Measurements from ENCODE around the gene VARS2.
"Not testable (repeated sequence)": the region's sequence is repeated elsewhere in the genome, so short reads cannot be mapped to it uniquely, and the experiment has no call there.

The VARS2 gene

DNA sequence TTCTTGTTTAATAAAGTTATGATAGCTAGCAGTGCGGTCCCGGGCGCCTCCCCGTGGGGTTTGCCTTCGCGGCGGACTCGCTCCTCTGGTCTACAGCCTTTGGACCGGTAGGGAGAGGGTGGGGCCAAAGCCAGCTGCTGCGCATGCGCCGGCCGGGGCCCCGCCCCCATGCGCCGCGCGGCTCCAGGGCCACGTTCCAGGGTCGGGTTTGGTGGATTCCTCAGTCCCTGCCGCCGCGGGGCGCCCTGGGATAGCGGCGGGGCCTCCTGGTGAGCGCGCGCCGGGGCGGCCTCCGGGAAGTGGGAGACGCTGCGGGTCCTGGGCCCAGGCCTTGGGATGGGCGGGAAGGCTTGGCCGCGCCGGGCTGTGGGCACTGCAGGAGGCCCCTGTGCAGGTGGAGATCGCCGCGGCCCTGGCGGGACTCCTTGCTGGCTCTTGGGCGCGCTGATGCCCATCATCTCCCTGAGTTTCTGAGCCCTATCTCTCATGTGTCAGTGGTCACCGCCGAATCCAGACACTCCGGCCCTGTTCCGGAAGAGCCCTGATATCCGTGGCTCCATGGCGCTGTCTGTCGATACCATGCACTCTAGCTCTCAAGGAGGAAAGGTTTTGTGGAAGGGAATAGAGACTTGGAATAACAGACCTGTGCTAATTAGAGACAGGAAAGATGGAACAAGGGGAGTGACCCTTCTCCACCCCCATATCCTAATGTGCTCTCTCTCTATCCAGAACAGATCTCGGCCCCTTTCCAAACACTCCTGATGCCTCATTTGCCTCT lies at the start of gene VARS2:
TSS of gene VARS2 (plus strand) at position 163 of the 778 bp plus-strand sequence. CDS start at position 762, 599 bp downstream.
- peak within 1 kb of the TSS; percentile 61 for H3K4me3 ChIP-seq (replicated peaks; ENCODE audit: low read depth, low read length)
- peak; percentile 76 for DNase-seq (ENCODE audit: extremely low read depth, low read depth)
- TF ChIP-seq, protein P1, sequence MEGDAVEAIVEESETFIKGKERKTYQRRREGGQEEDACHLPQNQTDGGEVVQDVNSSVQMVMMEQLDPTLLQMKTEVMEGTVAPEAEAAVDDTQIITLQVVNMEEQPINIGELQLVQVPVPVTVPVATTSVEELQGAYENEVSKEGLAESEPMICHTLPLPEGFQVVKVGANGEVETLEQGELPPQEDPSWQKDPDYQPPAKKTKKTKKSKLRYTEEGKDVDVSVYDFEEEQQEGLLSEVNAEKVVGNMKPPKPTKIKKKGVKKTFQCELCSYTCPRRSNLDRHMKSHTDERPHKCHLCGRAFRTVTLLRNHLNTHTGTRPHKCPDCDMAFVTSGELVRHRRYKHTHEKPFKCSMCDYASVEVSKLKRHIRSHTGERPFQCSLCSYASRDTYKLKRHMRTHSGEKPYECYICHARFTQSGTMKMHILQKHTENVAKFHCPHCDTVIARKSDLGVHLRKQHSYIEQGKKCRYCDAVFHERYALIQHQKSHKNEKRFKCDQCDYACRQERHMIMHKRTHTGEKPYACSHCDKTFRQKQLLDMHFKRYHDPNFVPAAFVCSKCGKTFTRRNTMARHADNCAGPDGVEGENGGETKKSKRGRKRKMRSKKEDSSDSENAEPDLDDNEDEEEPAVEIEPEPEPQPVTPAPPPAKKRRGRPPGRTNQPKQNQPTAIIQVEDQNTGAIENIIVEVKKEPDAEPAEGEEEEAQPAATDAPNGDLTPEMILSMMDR (IDR thresholded peaks at IDR 0.05; ENCODE audit: low read depth, low read length, missing control alignments): peak; percentile 27

DNA sequence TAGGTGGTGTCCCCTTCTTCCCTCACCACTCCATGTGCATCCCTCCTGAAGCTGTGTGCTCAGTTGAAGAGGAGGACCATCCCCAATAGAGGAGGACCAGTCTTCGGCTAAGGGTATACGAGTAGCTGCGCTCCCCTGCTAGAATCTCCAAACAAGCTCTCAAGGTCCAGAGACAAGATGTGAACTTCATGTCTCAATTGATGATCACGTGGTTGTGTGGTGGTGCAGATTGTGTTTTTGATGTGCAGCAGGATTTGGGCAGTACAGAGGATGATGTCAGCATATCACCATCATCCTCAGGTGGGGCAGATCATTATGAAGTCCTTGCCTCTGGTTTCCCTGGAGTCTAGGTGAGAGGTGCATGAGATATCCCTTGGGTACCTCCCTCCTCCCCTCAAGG lies 49.7 kb upstream of the VARS2 start:
- DNase-seq (ENCODE audit: extremely low read depth, low read depth): no peak
- TF ChIP-seq, protein P1 (IDR thresholded peaks at IDR 0.05; ENCODE audit: low read depth, low read length, missing control alignments): no peak

GRCh38 chr6:30869241-30869749 lies 44.7 kb upstream of the VARS2 start:
- not testable (repeated sequence) for DNase-seq (ENCODE audit: extremely low read depth, low read depth); H3K4me3 ChIP-seq (replicated peaks; ENCODE audit: low read depth, low read length)

More for the DNA sequence above, 49.7 kb upstream of the VARS2 start:
- H3K4me3 ChIP-seq (replicated peaks; ENCODE audit: low read depth, low read length): no peak overlapping the region

DNA sequence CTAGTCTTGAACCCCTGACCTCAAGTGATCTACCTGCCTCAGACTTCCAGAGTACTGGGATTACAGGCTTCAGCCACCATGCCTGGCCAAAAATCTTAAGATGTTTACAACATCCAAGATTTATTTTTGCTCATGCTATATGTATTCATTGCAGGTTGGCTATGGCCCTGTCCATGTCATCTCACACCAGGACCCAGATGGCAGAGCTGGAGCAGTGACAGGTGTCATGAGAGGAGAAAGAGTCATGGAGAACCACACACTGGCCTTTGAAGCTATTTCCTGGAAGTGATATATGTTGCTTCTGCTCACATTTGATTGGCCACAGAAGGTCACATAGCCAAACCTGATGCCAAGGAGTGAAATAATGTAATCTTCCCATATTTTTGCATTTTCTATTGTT lies 43.5 kb upstream of the VARS2 start:
- no peak for DNase-seq (ENCODE audit: extremely low read depth, low read depth)
- no peak overlapping the region for H3K4me3 ChIP-seq (replicated peaks; ENCODE audit: low read depth, low read length)
- TF ChIP-seq, protein P1 (IDR thresholded peaks at IDR 0.05; ENCODE audit: low read depth, low read length, missing control alignments): no peak

- no peak overlapping the region for H3K4me3 ChIP-seq (replicated peaks; ENCODE audit: low read depth, low read length)
- TF ChIP-seq, protein P1 (IDR thresholded peaks at IDR 0.05; ENCODE audit: low read depth, low read length, missing control alignments): no peak
- no peak for DNase-seq (ENCODE audit: extremely low read depth, low read depth)
Measured at GRCh38 chr6:30871592-30872183, 42.4 kb upstream of the VARS2 start.

- TF ChIP-seq, protein P1 (IDR thresholded peaks at IDR 0.05; ENCODE audit: low read depth, low read length, missing control alignments): no peak
Measured at GRCh38 chr6:30873137-30873640, 40.8 kb upstream of the VARS2 start.

GRCh38 chr6:30873795-30874194 lies 40.2 kb upstream of the VARS2 start:
- DNase-seq (ENCODE audit: extremely low read depth, low read depth); H3K4me3 ChIP-seq (replicated peaks; ENCODE audit: low read depth, low read length): not testable (repeated sequence)

More at GRCh38 chr6:30873137-30873640, 40.8 kb upstream of the VARS2 start:
- H3K4me3 ChIP-seq (replicated peaks; ENCODE audit: low read depth, low read length): no peak overlapping the region
- no peak for DNase-seq (ENCODE audit: extremely low read depth, low read depth)
